Measurements from ENCODE around the gene SATL1. TPM values are rescaled to one million over a fixed set of nuclear protein-coding genes. Genes with fewer than 3 reads are reported as not detected.

SATL1 gene
- total and polyA plus RNA-seq, 4 donors: 0.02 to 0.06 TPM; not detected in 2

DNA sequence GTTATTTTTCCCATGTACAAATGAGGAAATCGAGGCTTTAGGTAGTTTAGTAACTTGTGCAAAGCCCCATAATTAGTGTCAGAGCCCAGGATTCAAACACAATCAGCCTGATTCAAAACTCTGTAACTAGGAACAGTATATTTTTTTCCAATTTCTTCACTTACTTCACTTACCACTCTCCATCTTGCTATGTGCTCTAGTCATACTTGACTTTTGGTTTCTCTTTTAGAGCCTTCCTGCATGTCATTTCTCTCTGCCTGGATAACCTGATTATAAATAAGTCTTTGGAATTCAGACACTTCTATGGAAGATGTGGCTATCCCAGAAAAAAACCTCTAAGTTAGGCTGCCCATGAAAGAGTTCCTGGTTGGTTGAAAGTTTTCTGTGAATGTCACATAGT, 22.2 kb downstream of the SATL1 start:
- DNase-seq: no peak
- WGBS, 2 donors: 56 to 75% methylated on average over 1 of the region's 1 CpG
- ATAC-seq (ENCODE audit: insufficient read depth, low FRiP score): no peak
- H3K27me3 ChIP-seq (ENCODE audit: control insufficient read depth in 3 of 3, insufficient read depth in 3 of 3, low read length in 2 of 3): peaks cover 0 to 4% (median 0%) of the 10 kb centered on the region in 3 donors
- no peaks in the 10 kb centered on the region for H3K9me3 ChIP-seq (ENCODE audit: control insufficient read depth in 4 of 4, insufficient read depth in 3 of 4, low read length in 3 of 4)
- no peaks in the 10 kb centered on the region for H3K4me1 ChIP-seq (ENCODE audit: control insufficient read depth in 5 of 5, insufficient read depth in 5 of 5, low read length in 5 of 5)
- H3K27ac ChIP-seq (ENCODE audit: low read depth in 1 of 2, low read length in 1 of 2): no peak overlapping the region
- no peaks in the 10 kb centered on the region for H3K36me3 ChIP-seq (ENCODE audit: control insufficient read depth in 4 of 4, insufficient read depth in 4 of 4, low read length in 4 of 4)
- TF ChIP-seq, protein P1, sequence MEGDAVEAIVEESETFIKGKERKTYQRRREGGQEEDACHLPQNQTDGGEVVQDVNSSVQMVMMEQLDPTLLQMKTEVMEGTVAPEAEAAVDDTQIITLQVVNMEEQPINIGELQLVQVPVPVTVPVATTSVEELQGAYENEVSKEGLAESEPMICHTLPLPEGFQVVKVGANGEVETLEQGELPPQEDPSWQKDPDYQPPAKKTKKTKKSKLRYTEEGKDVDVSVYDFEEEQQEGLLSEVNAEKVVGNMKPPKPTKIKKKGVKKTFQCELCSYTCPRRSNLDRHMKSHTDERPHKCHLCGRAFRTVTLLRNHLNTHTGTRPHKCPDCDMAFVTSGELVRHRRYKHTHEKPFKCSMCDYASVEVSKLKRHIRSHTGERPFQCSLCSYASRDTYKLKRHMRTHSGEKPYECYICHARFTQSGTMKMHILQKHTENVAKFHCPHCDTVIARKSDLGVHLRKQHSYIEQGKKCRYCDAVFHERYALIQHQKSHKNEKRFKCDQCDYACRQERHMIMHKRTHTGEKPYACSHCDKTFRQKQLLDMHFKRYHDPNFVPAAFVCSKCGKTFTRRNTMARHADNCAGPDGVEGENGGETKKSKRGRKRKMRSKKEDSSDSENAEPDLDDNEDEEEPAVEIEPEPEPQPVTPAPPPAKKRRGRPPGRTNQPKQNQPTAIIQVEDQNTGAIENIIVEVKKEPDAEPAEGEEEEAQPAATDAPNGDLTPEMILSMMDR (IDR thresholded peaks at IDR 0.05; ENCODE audit: control extremely low read depth, extremely low read depth): no peak
- H3K9ac ChIP-seq (ENCODE audit: insufficient read depth in 1 of 2, low read length in 2 of 2): no peak overlapping the region
- H3K4me3 ChIP-seq: no peak overlapping the region

DNA sequence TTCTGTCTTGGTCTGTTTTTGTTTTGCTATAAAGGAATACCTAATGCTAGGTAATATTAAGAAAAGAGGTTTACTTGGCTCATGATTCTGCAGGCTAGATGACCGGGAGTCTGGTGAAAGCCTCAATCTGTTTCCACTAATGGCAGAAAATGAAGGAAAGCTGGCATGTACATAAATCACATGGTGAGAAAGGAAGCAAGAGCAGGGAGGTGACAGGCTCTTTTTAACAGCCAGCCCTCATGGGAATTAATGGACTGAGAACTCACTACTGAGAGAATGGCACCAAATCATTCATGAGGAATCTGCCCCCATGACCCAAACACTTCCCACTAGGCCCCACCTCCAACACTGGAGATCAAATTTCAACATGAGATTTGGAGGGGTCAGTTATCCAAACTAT, 27.6 kb downstream of the SATL1 start:
- Histone ChIP-seq H3K36me3 (ENCODE audit: control insufficient read depth in 4 of 4, insufficient read depth in 4 of 4, low read length in 4 of 4) (no peaks in the 10 kb centered on the region), H3K9ac (ENCODE audit: insufficient read depth in 1 of 2, low read length in 2 of 2) (no peak overlapping the region), H3K27me3 (ENCODE audit: control insufficient read depth in 3 of 3, insufficient read depth in 3 of 3, low read length in 2 of 3) (no peaks in the 10 kb centered on the region), H3K4me1 (ENCODE audit: control insufficient read depth in 5 of 5, insufficient read depth in 5 of 5, low read length in 5 of 5) (no peaks in the 10 kb centered on the region), H3K27ac (ENCODE audit: low read depth in 1 of 2, low read length in 1 of 2) (no peak overlapping the region), H3K9me3 (ENCODE audit: control insufficient read depth in 4 of 4, insufficient read depth in 3 of 4, low read length in 3 of 4) (no peaks in the 10 kb centered on the region), H3K4me3 (no peak overlapping the region)
- ATAC-seq (ENCODE audit: insufficient read depth, low FRiP score) (no peak), DNase-seq (no peak)
- 75 to 77% methylated on average over 1 of the region's 1 CpG for WGBS, 2 donors
- TF ChIP-seq, protein P1 (IDR thresholded peaks at IDR 0.05; ENCODE audit: control extremely low read depth, extremely low read depth): no peak

DNA sequence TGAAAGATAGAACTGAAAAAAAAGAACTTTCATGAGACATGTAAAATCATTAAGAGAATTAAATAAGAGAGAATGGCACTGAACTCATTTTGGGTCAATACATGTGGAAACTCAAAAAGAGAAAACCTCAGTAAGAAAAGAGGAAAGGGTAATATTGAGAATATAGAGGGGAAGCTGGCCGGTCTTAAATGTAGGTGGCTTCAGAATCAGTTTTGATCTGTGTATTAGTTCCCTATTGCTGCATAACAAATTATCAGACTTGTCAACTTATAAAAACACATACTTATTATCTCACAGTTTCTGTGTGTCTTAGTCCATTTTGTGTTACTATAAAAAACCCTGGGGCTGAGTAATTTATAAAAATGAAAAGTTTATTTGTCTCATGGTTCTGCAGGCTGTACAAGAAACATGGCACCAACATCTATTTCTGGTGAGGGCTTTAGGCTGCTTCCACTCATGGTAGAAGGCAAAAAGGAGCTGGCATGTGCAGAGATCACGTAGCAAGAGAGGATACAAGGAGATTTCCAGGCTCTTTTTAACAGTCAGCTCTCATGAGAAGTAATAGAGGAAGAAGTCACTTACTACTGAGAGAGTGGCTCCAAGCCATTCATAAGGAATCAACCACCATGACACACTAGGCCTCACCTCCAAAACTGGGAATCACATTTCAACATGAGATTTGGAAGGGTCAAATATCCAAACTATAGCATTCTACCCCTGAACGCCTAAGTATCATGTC, 29.6 kb downstream of the SATL1 start:
- no peak overlapping the region for H3K4me3 ChIP-seq
- DNase-seq: no peak
- H3K9ac ChIP-seq (ENCODE audit: insufficient read depth in 1 of 2, low read length in 2 of 2): no peak overlapping the region
- no peak for ATAC-seq (ENCODE audit: insufficient read depth, low FRiP score)
- H3K27me3 ChIP-seq (ENCODE audit: control insufficient read depth in 3 of 3, insufficient read depth in 3 of 3, low read length in 2 of 3): no peaks in the 10 kb centered on the region
- no peaks in the 10 kb centered on the region for H3K4me1 ChIP-seq (ENCODE audit: control insufficient read depth in 5 of 5, insufficient read depth in 5 of 5, low read length in 5 of 5)
- 68 to 93% methylated on average over 3 of the region's 3 CpGs for WGBS, 2 donors
- no peaks in the 10 kb centered on the region for H3K9me3 ChIP-seq (ENCODE audit: control insufficient read depth in 4 of 4, insufficient read depth in 3 of 4, low read length in 3 of 4)
- TF ChIP-seq, protein P1 (IDR thresholded peaks at IDR 0.05; ENCODE audit: control extremely low read depth, extremely low read depth): no peak
- no peaks in the 10 kb centered on the region for H3K36me3 ChIP-seq (ENCODE audit: control insufficient read depth in 4 of 4, insufficient read depth in 4 of 4, low read length in 4 of 4)
- H3K27ac ChIP-seq (ENCODE audit: low read depth in 1 of 2, low read length in 1 of 2): no peak overlapping the region

Data from lung (tissue), 12 donors.